Measurements from ENCODE around the gene CLPSL1.

GRCh38 chr6:35735452-35735851, 45.4 kb upstream of the CLPSL1 start:
- TF ChIP-seq CTCF (conservative IDR thresholded peaks at IDR 0.05; ENCODE audit: low read depth, low read length) (no peak), RAD21 (IDR thresholded peaks at IDR 0.05; ENCODE audit: low read length) (no peak)
